Liver (tissue), 9 donors: ENCODE data around the gene COLEC11. TPM values are rescaled to one million over a fixed set of nuclear protein-coding genes. Genes with fewer than 3 reads are reported as not detected.

Experiments used
- DNase-seq: peaks from one replicate; pipeline ENCODE4 v3.0.0-alpha.2; 2017; ENCODE audit warnings: low spot score
- H3K27ac ChIP-seq, 2 donors: one replicate each; pipeline ENCODE4 v1.7.0; 2013; ENCODE audit warnings: inconsistent platforms in 2 of 2, low read length in 2 of 2, control low read depth in 1 of 2, low read depth in 1 of 2, mild to moderate bottlenecking in 1 of 2
- H3K27me3 ChIP-seq, 4 donors: one replicate each; pipeline versions ENCODE4 v1.6.1 to v1.7.0; 2013; ENCODE audit warnings: low read length in 3 of 4, inconsistent platforms in 1 of 4, mild to moderate bottlenecking in 1 of 4, moderate library complexity in 1 of 4; ENCODE audit not compliant: control insufficient read depth in 4 of 4, insufficient read depth in 4 of 4
- H3K36me3 ChIP-seq, 4 donors: one replicate each; pipeline versions ENCODE4 v1.6.1 to v1.7.0; 2013; ENCODE audit warnings: low read length in 3 of 4, mild to moderate bottlenecking in 3 of 4, low read depth in 1 of 4, moderate library complexity in 1 of 4; ENCODE audit not compliant: control insufficient read depth in 4 of 4, insufficient read depth in 3 of 4
- H3K4me1 ChIP-seq, 4 donors: one replicate each; pipeline versions ENCODE4 v1.6.1 to v1.7.0; 2013; ENCODE audit warnings: low read length in 3 of 4, mild to moderate bottlenecking in 3 of 4, moderate library complexity in 1 of 4; ENCODE audit not compliant: control insufficient read depth in 4 of 4, insufficient read depth in 4 of 4
- H3K4me3 ChIP-seq, 3 donors: one replicate each; pipeline versions ENCODE4 v1.6.1 to v1.7.0; 2013; ENCODE audit warnings: low read length in 3 of 3, control low read depth in 1 of 3, low read depth in 1 of 3, mild to moderate bottlenecking in 1 of 3
- H3K9ac ChIP-seq, 2 donors: one replicate each; pipeline ENCODE4 v1.7.0; 2013; ENCODE audit warnings: low read length in 2 of 2, mild to moderate bottlenecking in 2 of 2, moderate library complexity in 2 of 2, control low read depth in 1 of 2, low read depth in 1 of 2
- H3K9me3 ChIP-seq, 4 donors: one replicate each; pipeline versions ENCODE4 v1.6.1 to v1.7.0; 2013; ENCODE audit warnings: low read length in 3 of 4; ENCODE audit not compliant: control insufficient read depth in 4 of 4
- FOXA1 ChIP-seq: IDR thresholded peaks from 2 replicates; pipeline ENCODE4 v1.6.1; 2016; ENCODE audit warnings: antibody characterized with exemption
- FOXA2 ChIP-seq: IDR thresholded peaks from 2 replicates; pipeline ENCODE4 v1.6.1; 2016; ENCODE audit warnings: antibody characterized with exemption
- GABPA ChIP-seq, 2 donors: IDR thresholded peaks in 1 of 2; conservative IDR thresholded peaks in 1 of 2; 2 replicates each; pipeline ENCODE4 v1.6.1; 2016; ENCODE audit warnings: antibody characterized with exemption in 2 of 2, mild to moderate bottlenecking in 1 of 2, moderate library complexity in 1 of 2
- HNF4A ChIP-seq, 2 donors: conservative IDR thresholded peaks; 2 replicates each; pipeline ENCODE4 v1.6.1; 2016; ENCODE audit warnings: antibody characterized with exemption in 2 of 2, mild to moderate bottlenecking in 2 of 2
- HNF4G ChIP-seq: IDR thresholded peaks from 2 replicates; pipeline ENCODE4 v1.6.1; 2016; ENCODE audit warnings: antibody characterized with exemption
- JUND ChIP-seq, 2 donors: IDR thresholded peaks; 2 replicates each; pipeline ENCODE4 v1.6.1; 2016; ENCODE audit warnings: antibody characterized with exemption in 2 of 2
- RXRA ChIP-seq, 2 donors: IDR thresholded peaks; 2 replicates each; pipeline ENCODE4 v1.6.1; 2017 to 2018; ENCODE audit warnings: antibody characterized with exemption in 2 of 2, mild to moderate bottlenecking in 1 of 2
- SP1 ChIP-seq: IDR thresholded peaks from 2 replicates; pipeline ENCODE4 v1.6.1; 2018; ENCODE audit warnings: antibody characterized with exemption, mild to moderate bottlenecking
- TAF1 ChIP-seq: conservative IDR thresholded peaks from 2 replicates; pipeline ENCODE4 v1.6.1; 2016; ENCODE audit warnings: antibody characterized with exemption, mild to moderate bottlenecking
- YY1 ChIP-seq: IDR thresholded peaks from 2 replicates; pipeline ENCODE4 v1.6.1; 2016; ENCODE audit warnings: antibody characterized with exemption, mild to moderate bottlenecking
- WGBS: extraction: QIAGEN DNeasy Blood & Tissue Kit; methylation state at CpG from one replicate; pipeline ENCODE4 v1.1.7; 2013; 5-methylcytosine and 5-hydroxymethylcytosine counted together
- polyA plus RNA-seq, 2 donors: library from polyadenylated mRNA; stranded (reverse) in 1 of 2; unstranded in 1 of 2; fragments of 200-250 nt in 1 of 2; fragments of >200 nt in 1 of 2; fragmentation: Nextera tagmentation in 1 of 2; extraction: Ambion mirVana in 1 of 2; gene quantifications; one replicate each; pipeline versions ENCODE4 v1.2.1 to v1.2.3, GENCODE V29; 2013 to 2015
- total RNA-seq, 2 donors: library from RNA; depleted of rRNA; stranded (reverse); fragments of >200 nt; gene quantifications; one replicate each; pipeline ENCODE4 v1.2.3, GENCODE V29; 2014
- TF ChIP-seq, protein P1 (sequence below): IDR thresholded peaks from 2 replicates; pipeline ENCODE4 v1.6.1; 2016; ENCODE audit warnings: antibody characterized with exemption
- TF ChIP-seq, protein P2 (sequence below): IDR thresholded peaks from 2 replicates; pipeline ENCODE4 v1.6.1; 2016; ENCODE audit warnings: antibody characterized with exemption
- TF ChIP-seq, protein P3 (sequence below): IDR thresholded peaks from 2 replicates; pipeline ENCODE4 v1.6.1; 2016; ENCODE audit warnings: antibody characterized with exemption
- TF ChIP-seq, protein P4 (sequence below): fragments of 150-350 bp; IDR thresholded peaks from 2 replicates; pipeline ENCODE4 v1.5.1; 2017; ENCODE audit warnings: improper control_type of control experiment, low read depth, low read length; ENCODE audit not compliant: missing input control
- TF ChIP-seq, protein P5 (sequence below): IDR thresholded peaks from 2 replicates; pipeline ENCODE4 v1.6.1; 2016; ENCODE audit warnings: antibody characterized with exemption, mild to moderate bottlenecking
- donor health status: healthy.
- donor health status: healthy.
- donor health status: healthy.
- donor health status: healthy.
- donor health status: healthy.

COLEC11 gene
- total and polyA plus RNA-seq, 4 donors, result 31.0 to 100 (median 70.9) TPM

DNA sequence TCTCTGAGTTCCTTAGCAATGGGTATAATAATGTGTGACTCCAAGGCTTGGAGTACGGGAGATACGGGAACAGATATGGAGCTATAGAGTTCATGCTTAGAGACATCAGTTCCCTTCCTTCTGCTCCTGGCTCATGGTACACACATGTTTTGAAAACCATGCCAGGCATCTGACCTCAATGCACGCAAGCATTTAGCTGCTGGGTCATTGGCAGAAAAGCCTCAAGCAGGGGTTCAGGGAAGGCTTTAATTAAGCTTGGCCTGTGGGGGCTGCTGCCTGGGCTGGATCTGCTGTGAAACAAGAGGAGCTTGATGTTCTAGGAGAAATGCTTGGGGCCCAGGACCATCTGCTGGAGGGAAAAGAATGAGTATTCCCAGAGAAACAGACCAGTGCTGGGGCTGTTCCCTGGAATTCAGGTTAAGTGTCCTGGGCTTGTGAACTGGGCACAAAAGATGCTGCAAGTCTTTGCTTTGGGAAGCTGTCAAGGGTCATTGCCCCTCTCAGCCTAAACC is 66.3 kb downstream of the COLEC11 start:
- Histone ChIP-seq H3K9me3 (no peaks in the 10 kb centered on the region), H3K9ac (no peak overlapping the region), H3K4me3 (no peak overlapping the region), H3K4me1 (peaks cover 0 to 3% (median 0%) of the 10 kb centered on the region in 4 donors), H3K27ac (no peak overlapping the region), H3K27me3 (no peaks in the 10 kb centered on the region), H3K36me3 (no peaks in the 10 kb centered on the region)
- TF ChIP-seq RXRA (IDR thresholded peaks at IDR 0.05) (peak in 1 of 2 donors; percentile 39), TAF1 (no peak)
- WGBS, result 89% methylated on average over 3 of the region's 3 CpGs
- DNase-seq, result no peak

DNA sequence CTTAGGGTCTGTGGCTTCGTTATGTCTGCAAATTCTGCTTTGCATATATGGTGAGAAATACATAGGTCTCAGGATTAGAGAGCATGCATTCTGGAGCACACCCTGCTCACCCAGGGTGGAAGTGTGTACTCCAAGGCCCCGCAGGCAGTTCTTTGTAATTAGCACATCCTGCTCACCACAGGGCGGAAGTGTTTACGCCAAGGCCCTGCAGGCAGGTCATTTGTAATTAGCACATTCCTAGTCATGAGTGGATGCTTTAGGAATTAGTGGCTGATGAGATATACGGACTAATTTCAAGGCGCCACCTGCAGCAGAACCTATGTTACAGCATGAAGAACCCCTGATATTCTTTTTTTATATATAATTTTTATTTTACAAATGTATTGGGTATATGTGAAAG is 67.3 kb downstream of the COLEC11 start:
- Histone ChIP-seq H3K36me3 (no peaks in the 10 kb centered on the region), H3K4me1 (no peaks in the 10 kb centered on the region), H3K27me3 (no peaks in the 10 kb centered on the region), H3K9ac (no peak overlapping the region), H3K9me3 (no peaks in the 10 kb centered on the region), H3K27ac (no peak overlapping the region), H3K4me3 (no peak overlapping the region)
- TF ChIP-seq JUND (IDR thresholded peaks at IDR 0.05) (no peak), HNF4G (no peak), TAF1 (no peak), YY1 (no peak), FOXA2 (no peak)
- no peak for DNase-seq
- 85% methylated on average over 6 of the region's 6 CpGs for WGBS

DNA sequence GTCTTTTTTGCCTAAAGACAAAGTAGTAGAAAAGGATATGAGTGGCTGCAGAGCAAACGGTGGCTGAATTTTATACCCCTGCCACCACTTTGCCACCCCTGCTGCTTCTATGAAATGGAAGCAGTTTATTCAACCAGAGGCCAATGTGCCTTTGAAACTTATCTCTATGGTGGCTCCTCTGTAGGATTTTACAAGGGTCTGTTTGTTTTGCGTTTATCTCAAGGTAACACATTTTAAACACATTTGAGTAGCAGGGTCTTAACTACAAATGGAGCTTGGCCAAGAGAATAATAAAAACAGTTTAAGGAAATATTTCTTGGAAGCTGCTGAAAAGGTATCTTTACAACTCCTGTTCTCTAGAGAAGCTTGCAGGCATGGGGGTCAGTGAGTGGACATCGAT is 69.2 kb downstream of the COLEC11 start:
- no peak overlapping the region for H3K27ac ChIP-seq
- H3K9ac ChIP-seq, result no peak overlapping the region
- WGBS, result 61% methylated on average over 3 of the region's 3 CpGs
- H3K4me1 ChIP-seq, result no peaks in the 10 kb centered on the region
- H3K36me3 ChIP-seq, result no peaks in the 10 kb centered on the region
- H3K4me3 ChIP-seq, result no peak overlapping the region
- TF ChIP-seq, protein P1, sequence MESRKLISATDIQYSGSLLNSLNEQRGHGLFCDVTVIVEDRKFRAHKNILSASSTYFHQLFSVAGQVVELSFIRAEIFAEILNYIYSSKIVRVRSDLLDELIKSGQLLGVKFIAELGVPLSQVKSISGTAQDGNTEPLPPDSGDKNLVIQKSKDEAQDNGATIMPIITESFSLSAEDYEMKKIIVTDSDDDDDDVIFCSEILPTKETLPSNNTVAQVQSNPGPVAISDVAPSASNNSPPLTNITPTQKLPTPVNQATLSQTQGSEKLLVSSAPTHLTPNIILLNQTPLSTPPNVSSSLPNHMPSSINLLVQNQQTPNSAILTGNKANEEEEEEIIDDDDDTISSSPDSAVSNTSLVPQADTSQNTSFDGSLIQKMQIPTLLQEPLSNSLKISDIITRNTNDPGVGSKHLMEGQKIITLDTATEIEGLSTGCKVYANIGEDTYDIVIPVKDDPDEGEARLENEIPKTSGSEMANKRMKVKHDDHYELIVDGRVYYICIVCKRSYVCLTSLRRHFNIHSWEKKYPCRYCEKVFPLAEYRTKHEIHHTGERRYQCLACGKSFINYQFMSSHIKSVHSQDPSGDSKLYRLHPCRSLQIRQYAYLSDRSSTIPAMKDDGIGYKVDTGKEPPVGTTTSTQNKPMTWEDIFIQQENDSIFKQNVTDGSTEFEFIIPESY, result no peak
- TF ChIP-seq FOXA1 (no peak), FOXA2 (no peak), SP1 (no peak), HNF4A (conservative IDR thresholded peaks at IDR 0.05) (no peak), GABPA (IDR thresholded peaks at IDR 0.05 in 1 of 2, conservative IDR thresholded peaks at IDR 0.05 in 1 of 2) (no peak), YY1 (no peak), HNF4G (no peak)
- TF ChIP-seq, protein P2, sequence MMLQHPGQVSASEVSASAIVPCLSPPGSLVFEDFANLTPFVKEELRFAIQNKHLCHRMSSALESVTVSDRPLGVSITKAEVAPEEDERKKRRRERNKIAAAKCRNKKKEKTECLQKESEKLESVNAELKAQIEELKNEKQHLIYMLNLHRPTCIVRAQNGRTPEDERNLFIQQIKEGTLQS, result no peak
- TF ChIP-seq, protein P3, sequence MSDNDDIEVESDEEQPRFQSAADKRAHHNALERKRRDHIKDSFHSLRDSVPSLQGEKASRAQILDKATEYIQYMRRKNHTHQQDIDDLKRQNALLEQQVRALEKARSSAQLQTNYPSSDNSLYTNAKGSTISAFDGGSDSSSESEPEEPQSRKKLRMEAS, result no peak
- TF ChIP-seq, protein P4, sequence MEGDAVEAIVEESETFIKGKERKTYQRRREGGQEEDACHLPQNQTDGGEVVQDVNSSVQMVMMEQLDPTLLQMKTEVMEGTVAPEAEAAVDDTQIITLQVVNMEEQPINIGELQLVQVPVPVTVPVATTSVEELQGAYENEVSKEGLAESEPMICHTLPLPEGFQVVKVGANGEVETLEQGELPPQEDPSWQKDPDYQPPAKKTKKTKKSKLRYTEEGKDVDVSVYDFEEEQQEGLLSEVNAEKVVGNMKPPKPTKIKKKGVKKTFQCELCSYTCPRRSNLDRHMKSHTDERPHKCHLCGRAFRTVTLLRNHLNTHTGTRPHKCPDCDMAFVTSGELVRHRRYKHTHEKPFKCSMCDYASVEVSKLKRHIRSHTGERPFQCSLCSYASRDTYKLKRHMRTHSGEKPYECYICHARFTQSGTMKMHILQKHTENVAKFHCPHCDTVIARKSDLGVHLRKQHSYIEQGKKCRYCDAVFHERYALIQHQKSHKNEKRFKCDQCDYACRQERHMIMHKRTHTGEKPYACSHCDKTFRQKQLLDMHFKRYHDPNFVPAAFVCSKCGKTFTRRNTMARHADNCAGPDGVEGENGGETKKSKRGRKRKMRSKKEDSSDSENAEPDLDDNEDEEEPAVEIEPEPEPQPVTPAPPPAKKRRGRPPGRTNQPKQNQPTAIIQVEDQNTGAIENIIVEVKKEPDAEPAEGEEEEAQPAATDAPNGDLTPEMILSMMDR, result no peak
- TF ChIP-seq, protein P5, sequence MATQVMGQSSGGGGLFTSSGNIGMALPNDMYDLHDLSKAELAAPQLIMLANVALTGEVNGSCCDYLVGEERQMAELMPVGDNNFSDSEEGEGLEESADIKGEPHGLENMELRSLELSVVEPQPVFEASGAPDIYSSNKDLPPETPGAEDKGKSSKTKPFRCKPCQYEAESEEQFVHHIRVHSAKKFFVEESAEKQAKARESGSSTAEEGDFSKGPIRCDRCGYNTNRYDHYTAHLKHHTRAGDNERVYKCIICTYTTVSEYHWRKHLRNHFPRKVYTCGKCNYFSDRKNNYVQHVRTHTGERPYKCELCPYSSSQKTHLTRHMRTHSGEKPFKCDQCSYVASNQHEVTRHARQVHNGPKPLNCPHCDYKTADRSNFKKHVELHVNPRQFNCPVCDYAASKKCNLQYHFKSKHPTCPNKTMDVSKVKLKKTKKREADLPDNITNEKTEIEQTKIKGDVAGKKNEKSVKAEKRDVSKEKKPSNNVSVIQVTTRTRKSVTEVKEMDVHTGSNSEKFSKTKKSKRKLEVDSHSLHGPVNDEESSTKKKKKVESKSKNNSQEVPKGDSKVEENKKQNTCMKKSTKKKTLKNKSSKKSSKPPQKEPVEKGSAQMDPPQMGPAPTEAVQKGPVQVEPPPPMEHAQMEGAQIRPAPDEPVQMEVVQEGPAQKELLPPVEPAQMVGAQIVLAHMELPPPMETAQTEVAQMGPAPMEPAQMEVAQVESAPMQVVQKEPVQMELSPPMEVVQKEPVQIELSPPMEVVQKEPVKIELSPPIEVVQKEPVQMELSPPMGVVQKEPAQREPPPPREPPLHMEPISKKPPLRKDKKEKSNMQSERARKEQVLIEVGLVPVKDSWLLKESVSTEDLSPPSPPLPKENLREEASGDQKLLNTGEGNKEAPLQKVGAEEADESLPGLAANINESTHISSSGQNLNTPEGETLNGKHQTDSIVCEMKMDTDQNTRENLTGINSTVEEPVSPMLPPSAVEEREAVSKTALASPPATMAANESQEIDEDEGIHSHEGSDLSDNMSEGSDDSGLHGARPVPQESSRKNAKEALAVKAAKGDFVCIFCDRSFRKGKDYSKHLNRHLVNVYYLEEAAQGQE, result no peak
- no peak for DNase-seq
- no peaks in the 10 kb centered on the region for H3K9me3 ChIP-seq
- H3K27me3 ChIP-seq, result no peaks in the 10 kb centered on the region
